ENCODE results near the gene FLNC. TPM values are rescaled to one million over a fixed set of nuclear protein-coding genes. Genes with fewer than 3 reads are reported as not detected.

The FLNC gene
- total RNA-seq, 1 donor from 2014 or later, result 149 TPM

DNA sequence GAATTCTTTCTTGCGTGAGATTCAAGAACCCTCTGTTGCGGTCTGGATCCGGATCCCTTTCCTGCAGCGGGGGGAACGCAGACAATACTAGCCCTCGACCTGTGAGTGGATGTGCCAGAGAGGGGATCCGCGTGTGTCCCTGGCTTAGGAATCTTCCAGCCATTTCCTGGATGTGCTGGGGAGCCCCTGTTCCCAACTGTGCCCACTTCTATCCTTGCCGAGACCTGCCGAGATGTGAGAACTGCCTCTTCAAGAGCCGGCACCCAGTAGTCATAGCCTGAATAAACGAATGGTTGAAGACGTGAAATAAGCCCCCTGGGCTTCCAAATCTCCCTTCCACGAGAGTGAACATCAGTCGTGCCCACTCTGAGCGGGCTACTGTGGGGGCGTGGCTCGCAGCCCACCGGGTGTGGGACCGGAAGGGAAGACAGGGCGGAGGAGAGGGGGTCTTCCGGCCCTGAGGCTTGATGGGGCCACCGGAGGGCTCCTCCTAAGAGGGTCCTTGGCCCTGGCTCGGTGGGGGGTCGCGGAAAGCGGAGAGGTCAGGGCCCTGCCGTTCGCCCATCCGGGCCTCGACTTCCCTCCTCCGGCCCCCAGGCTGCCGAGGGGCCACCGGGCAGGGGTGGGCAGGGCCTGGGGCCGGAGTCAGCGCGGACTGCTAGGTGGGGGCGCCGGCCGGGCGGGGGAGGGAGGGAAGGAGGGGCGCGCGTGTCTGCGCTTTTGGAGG is 39.7 kb upstream of the FLNC start:
- TF ChIP-seq, protein P1, sequence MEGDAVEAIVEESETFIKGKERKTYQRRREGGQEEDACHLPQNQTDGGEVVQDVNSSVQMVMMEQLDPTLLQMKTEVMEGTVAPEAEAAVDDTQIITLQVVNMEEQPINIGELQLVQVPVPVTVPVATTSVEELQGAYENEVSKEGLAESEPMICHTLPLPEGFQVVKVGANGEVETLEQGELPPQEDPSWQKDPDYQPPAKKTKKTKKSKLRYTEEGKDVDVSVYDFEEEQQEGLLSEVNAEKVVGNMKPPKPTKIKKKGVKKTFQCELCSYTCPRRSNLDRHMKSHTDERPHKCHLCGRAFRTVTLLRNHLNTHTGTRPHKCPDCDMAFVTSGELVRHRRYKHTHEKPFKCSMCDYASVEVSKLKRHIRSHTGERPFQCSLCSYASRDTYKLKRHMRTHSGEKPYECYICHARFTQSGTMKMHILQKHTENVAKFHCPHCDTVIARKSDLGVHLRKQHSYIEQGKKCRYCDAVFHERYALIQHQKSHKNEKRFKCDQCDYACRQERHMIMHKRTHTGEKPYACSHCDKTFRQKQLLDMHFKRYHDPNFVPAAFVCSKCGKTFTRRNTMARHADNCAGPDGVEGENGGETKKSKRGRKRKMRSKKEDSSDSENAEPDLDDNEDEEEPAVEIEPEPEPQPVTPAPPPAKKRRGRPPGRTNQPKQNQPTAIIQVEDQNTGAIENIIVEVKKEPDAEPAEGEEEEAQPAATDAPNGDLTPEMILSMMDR (conservative IDR thresholded peaks at IDR 0.05; ENCODE audit: low read depth, low read length), result no peak
- peak overlapping the region; percentile 68 for H3K4me3 ChIP-seq (ENCODE audit: low read depth, low read length)
- DNase-seq (ENCODE audit: low read depth), result no peak

DNA sequence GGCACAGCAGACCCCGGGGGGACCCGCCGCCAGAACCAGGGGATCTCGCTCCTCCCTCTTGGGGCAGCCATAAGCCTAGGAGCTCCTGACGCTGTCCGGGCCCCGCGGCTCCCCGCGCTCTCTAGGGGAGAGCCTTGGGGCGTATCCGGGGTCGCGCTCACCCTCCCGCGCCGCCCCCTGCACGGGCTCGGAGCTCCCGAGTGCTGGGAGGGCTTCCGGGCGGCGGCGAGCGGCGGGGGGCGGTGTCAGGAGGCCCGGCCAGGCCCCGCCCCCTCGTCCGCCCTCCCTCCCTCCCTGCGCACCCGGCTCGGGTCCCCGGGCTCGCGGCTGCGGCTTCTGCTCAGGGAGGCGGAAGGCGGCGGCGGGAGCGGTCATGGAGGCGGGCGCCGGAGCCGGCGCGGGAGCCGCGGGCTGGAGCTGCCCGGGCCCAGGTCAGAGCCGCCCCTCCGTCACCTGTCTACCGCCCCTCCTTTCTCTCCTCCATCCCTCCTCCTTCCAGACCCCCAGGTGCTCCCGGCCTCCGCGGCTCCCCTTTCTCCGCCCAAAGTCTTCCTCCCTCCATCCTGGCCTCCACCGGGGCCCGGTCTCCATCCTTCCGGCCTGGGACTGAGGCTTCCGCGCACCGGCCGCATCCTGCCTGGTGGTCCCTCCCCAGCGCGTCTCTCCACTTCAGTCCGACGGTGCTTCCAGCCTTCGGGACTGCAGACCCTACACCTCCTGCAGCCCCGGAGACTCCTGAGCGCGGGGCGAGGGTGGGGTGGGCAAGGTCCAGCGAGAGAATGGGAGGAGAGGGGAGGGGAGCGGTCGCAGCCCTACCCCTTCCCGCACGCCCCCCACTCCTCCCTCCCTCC is 38.9 kb upstream of the FLNC start, which contains the start of gene CCDC136:
Gene CCDC136, plus strand, starts transcription at position 848 of the 851 bp plus-strand sequence. CDS start 444 bp downstream, outside the sequence.
- no peak for DNase-seq (ENCODE audit: low read depth)
- peak within 1 kb of the TSS; percentile 68 for H3K4me3 ChIP-seq (ENCODE audit: low read depth, low read length)

DNA sequence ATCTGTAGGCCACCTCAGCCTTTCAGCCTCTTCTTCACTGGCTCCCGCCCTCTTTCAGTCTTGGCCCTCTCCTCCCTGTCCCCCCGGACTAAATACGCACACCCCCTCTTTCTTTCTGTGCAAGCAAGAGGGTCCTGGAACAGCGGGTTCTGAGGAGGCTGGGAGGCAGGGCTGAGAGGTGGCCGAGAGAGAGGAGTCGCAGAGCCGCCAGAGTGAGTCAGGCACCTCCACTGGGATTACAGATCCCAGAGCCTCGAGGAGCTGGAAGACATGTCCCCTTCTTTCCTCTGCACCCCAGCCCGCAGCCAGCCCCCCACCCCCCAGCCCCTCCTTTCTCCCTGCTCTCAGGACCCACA is 38.3 kb upstream of the FLNC start:
- TF ChIP-seq, protein P1 (conservative IDR thresholded peaks at IDR 0.05; ENCODE audit: low read depth, low read length), result no peak
- no peak for DNase-seq (ENCODE audit: low read depth)
- peak overlapping the region; percentile 68 for H3K4me3 ChIP-seq (ENCODE audit: low read depth, low read length)

More for the DNA sequence above, 38.9 kb upstream of the FLNC start, which contains the start of gene CCDC136:
- TF ChIP-seq, protein P1 (conservative IDR thresholded peaks at IDR 0.05; ENCODE audit: low read depth, low read length), result no peak

DNA sequence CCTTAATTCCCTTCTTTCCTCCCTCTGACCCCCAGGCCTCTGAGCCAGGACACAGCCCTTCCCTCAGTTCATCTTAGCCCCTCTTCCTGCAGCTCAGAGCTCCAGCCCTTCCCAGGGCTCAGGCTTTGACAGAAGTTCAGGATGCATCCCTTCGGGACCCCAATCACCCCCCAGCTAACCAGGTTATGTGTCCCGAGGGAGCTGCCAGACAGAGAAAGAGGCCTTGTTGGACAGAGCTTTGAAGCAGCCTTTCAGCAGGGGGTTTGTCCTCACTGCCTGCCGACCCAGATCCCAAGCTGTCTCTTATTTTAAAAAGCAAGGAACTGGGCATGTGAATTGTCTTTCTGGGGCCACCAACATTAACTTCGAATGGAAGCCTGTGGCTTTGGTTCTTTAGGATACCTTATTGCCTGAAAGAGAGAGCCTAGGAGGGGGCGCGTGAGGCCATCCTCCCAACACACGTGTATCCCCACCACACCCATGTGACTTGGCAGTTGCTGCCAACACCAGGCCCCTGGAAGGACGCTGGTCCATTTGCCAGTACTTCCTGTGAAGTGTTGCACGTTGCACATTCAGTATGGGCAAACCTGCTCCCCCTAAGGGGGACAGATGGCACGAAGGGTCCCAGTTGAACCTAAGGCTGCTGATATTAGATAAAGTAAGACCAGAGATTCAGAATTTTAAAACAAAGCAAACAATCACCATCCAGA is 37.6 kb upstream of the FLNC start:
- TF ChIP-seq, protein P1 (conservative IDR thresholded peaks at IDR 0.05; ENCODE audit: low read depth, low read length), result no peak
- no peak overlapping the region for H3K4me3 ChIP-seq (ENCODE audit: low read depth, low read length)
- DNase-seq (ENCODE audit: low read depth), result no peak

DNA sequence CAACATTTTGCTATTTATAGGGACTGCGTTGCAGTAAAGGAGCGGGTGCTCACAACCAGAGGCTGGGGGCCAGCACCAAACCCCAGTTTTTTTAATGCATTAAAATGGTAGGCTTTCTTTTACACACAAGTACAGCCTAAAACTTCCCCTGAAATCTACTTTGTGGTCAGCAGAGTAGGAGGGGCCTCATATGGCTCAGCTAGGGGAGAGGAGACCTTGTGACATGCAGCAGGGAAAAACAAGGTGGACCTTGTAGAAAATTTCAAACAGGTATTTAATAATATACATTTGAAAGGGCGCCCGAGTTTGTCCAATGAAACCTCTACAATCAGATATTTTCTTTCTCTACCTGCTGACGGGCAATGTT is 37.0 kb upstream of the FLNC start:
- no peak overlapping the region for H3K4me3 ChIP-seq (ENCODE audit: low read depth, low read length)
- TF ChIP-seq, protein P1 (conservative IDR thresholded peaks at IDR 0.05; ENCODE audit: low read depth, low read length), result no peak
- no peak for DNase-seq (ENCODE audit: low read depth)

DNA sequence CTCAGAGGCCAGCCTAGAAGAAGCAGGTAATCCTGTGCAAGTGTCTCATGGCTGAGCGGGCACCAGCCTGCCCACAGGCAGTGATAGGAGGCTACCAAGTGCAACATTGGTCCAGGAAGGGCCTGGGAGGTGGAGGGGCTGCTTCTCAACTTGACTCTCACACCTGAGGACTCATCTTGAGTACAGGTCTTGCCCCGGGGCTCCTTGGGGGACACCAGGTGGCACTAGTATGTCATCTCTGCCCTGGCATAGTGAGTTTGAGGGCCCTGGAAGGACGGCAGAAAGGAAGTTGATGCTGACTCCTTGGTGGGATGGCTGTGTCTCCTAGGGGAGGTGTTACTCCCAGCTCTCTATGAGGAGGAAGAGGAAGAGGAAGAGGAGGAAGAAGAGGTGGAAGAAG is 36.2 kb upstream of the FLNC start:
- no peak overlapping the region for H3K4me3 ChIP-seq (ENCODE audit: low read depth, low read length)
- TF ChIP-seq, protein P1 (conservative IDR thresholded peaks at IDR 0.05; ENCODE audit: low read depth, low read length), result peak; percentile 48
- DNase-seq (ENCODE audit: low read depth), result no peak
